Stimulated activated CD8-positive, alpha-beta memory T cell treated with anti-CD3 and anti-CD28 coated beads, Interleukin-12 subunit alpha, Interleukin-12 subunit beta, amount 100 ng/mL, for 4 hours (primary cell): ENCODE data around the gene DDX41.

Experiments
- DNase-seq: peaks from one replicate; pipeline ENCODE4 v3.0.0-alpha.2; 2020; ENCODE audit warnings: low read depth

Gene DDX41

DNA sequence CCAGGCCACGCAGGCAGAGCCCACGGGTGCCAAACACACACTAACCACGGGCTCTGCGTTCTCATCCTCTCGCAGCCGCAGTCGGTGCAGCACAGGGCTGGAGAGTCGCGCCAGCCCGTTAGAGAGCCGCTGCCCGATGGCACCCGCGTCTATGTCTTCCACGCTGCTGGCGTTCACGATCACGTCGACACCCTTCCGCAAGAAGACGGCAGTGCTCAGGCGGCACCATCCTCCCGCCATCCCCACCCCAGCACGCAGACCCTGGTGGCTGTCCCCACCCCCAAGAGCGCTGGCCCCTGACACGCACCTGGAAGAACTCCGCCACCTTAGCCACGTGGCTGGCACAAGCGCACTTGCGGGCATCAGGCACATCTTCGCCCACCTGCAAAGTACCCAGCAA lies 49.3 kb downstream of the DDX41 start:
- no peak for DNase-seq

DNA sequence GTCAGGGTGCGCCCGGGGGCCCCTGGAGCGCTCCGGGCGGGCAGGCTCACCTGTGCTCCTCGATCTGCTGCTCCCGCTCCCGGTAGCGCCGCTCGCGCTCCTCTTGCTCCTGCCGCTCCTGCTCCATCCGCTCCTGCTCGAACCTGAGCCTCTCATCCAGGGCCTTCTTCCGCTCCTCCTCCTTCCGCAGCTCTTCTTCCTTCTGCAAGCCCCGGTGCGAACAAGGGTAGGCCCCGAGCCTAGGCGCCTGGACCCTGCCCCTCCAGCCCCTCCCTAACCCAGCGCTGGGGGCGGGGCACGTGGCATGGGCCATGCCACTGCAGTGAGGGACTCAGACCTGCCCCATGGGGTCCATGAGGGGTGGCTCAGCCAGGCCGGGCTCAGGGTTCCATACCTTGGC lies 49.9 kb downstream of the DDX41 start:
- no peak for DNase-seq

DNA sequence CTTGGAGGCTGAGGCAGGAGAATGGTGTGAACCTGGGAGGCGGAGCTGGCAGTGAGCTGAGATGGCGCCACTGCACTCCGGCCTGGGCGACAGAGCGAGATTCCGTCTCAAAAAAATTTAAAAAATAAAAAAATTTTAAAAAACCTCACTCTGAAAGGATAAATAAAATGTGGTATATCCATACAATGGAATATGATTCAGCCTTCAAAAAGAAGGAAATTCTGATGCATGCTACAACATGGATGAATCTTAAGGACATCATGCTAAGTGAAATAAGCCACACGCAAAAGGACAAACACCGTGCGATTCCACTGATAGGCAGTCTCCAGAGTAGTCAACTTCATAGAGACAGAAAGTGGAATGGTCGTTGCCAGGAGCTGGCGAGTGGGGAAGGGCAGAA lies 51.7 kb downstream of the DDX41 start:
- no peak for DNase-seq

DNA sequence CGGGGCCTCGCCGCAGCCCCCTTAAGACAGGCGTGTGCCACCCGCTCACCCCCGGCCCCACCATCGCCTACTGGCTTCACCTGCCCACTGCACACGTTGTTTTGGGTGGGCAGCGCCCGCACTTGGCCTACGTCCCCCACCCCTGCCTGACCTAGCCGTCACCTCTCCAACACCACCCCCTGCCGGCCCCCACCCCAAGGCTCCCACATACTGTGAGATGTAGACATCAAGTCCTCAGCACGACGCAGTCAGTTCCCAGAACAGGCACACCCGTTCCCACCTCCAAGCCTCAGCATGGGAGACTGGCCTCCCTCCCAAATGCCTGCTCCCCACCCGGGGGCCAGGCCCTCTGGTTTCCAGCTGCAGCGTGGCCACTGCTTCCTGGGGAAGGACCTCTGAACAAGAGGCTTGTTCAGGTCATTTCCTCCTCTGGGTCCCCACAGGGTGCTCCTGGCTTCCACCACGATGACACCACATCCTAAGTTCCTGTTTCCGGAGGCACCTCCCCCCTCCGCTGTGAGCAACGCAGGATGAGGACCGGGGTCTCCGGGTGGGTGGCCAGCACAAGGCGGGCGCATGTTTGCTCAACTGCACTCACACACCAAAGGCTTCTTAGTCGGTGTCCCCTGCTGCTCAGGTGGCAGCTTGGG lies 54.6 kb downstream of the DDX41 start:
- no peak for DNase-seq
